Left ventricle myocardium inferior (tissue), 1 donor: Measurements from ENCODE around the gene CCDC116. TPM values are rescaled to one million over a fixed set of nuclear protein-coding genes. Genes with fewer than 3 reads are reported as not detected.
A peak's percentile ranks its signal among the peaks of the same experiment; 100 is the strongest.

Experiments used
- DNase-seq: peaks from one replicate; pipeline ENCODE4 v3.0.0-alpha.2; 2020
- H3K27ac ChIP-seq: fragments of 200-600 bp; replicated peaks from 2 replicates; pipeline ENCODE4 v1.8.0; 2021
- H3K27me3 ChIP-seq: fragments of 200-600 bp; 2 replicates; pipeline ENCODE4 v1.8.0; 2021; ENCODE audit warnings: low read depth
- H3K36me3 ChIP-seq: fragments of 200-600 bp; 2 replicates; pipeline ENCODE4 v1.8.0; 2021
- H3K4me1 ChIP-seq: fragments of 200-600 bp; 2 replicates; pipeline ENCODE4 v1.8.0; 2021
- H3K4me3 ChIP-seq: fragments of 200-600 bp; 2 replicates; pipeline ENCODE4 v1.8.0; 2021; ENCODE audit warnings: mild to moderate bottlenecking, moderate library complexity
- H3K9me3 ChIP-seq: fragments of 200-600 bp; replicated peaks from 2 replicates; pipeline ENCODE4 v1.8.0; 2021
- CTCF ChIP-seq: fragments of 200-600 bp; IDR thresholded peaks from 2 replicates; pipeline ENCODE4 v1.8.0; 2021; ENCODE audit warnings: antibody characterized with exemption, mild to moderate bottlenecking, borderline replicate concordance
- intact Hi-C: fragments of 100-400 bp; cut with micrococcal nuclease; formaldehyde crosslinking; loops from one replicate; pipeline ENCODE4 v1.11.0; 2022
- total RNA-seq: library from RNA; stranded (reverse); fragmentation: NEBNext Ultra II Directional; extraction: Animal tissue kit (Norgen Biotek cat#: 25700); gene quantifications from one replicate; pipeline ENCODE4 v1.2.1, GENCODE V29; 2021
- donor health status: DM: no; HTN: yes; CAD: no; lungs with severe emphysema.

The CCDC116 gene
- total RNA-seq, 1 donor from 2014 or later, result 0.11 TPM

GRCh38 chr22:21650280-21650679 lies 17.7 kb downstream of the CCDC116 start:
- H3K9me3 ChIP-seq, result no peaks in the 10 kb centered on the region
- H3K4me1 ChIP-seq, result peaks cover 32% of the 10 kb centered on the region
- no peak for DNase-seq
- TF ChIP-seq CTCF, result no peak
- no peaks in the 10 kb centered on the region for H3K27me3 ChIP-seq
- peaks cover 19% of the 10 kb centered on the region for H3K36me3 ChIP-seq
- no peak overlapping the region for H3K4me3 ChIP-seq
- no peak overlapping the region for H3K27ac ChIP-seq
- intact Hi-C loops, result no loop called here

- peak overlapping the region; percentile 83 for H3K4me3 ChIP-seq
- intact Hi-C loops, result no loop called here
- no peak for TF ChIP-seq CTCF
These were observed 18.4 kb downstream of the CCDC116 start for GRCh38 chr22:21650823-21651520.

GRCh38 chr22:21651521-21652009 lies 19.0 kb downstream of the CCDC116 start:
- no peak for DNase-seq
- Histone ChIP-seq H3K36me3 (peaks cover 11% of the 10 kb centered on the region), H3K27ac (no peak overlapping the region), H3K27me3 (no peaks in the 10 kb centered on the region), H3K9me3 (no peaks in the 10 kb centered on the region), H3K4me3 (peak overlapping the region; percentile 83), H3K4me1 (peaks cover 30% of the 10 kb centered on the region)
- TF ChIP-seq CTCF, result no peak
- intact Hi-C loops, result no loop called here

More at GRCh38 chr22:21650823-21651520, 18.4 kb downstream of the CCDC116 start:
- Histone ChIP-seq H3K27ac (no peak overlapping the region), H3K4me1 (peaks cover 32% of the 10 kb centered on the region), H3K9me3 (no peaks in the 10 kb centered on the region), H3K36me3 (peaks cover 14% of the 10 kb centered on the region), H3K27me3 (no peaks in the 10 kb centered on the region)
- no peak for DNase-seq

GRCh38 chr22:21652010-21652546 lies 19.5 kb downstream of the CCDC116 start:
- Histone ChIP-seq H3K9me3 (no peaks in the 10 kb centered on the region), H3K36me3 (peaks cover 11% of the 10 kb centered on the region), H3K4me1 (peaks cover 26% of the 10 kb centered on the region), H3K27ac (peak overlapping the region; percentile 18), H3K27me3 (no peaks in the 10 kb centered on the region), H3K4me3 (peak overlapping the region; percentile 83)
- peak; percentile 90 for DNase-seq
- TF ChIP-seq CTCF, result no peak
- intact Hi-C loops, result no loop called here

- no peaks in the 10 kb centered on the region for H3K9me3 ChIP-seq
- peaks cover 34% of the 10 kb centered on the region for H3K4me1 ChIP-seq
- intact Hi-C loops, result no loop called here
- TF ChIP-seq CTCF, result no peak
- H3K4me3 ChIP-seq, result peak overlapping the region; percentile 83
- DNase-seq, result no peak
- peaks cover 11% of the 10 kb centered on the region for H3K36me3 ChIP-seq
- H3K27ac ChIP-seq, result peak overlapping the region; percentile 18
- peaks cover 6% of the 10 kb centered on the region for H3K27me3 ChIP-seq
These were observed 20.3 kb downstream of the CCDC116 start for GRCh38 chr22:21652547-21653545.
